GM19463 (cell line): Measurements from ENCODE around the gene ADORA1.

Experiments
- ATAC-seq: cut with Tn5 transposase; IDR thresholded peaks from one replicate; pipeline ENCODE4 v1.9.1; 2021; ENCODE audit warnings: mild to moderate bottlenecking, moderate library complexity; ENCODE audit not compliant: unreplicated experiment

ADORA1 gene

DNA sequence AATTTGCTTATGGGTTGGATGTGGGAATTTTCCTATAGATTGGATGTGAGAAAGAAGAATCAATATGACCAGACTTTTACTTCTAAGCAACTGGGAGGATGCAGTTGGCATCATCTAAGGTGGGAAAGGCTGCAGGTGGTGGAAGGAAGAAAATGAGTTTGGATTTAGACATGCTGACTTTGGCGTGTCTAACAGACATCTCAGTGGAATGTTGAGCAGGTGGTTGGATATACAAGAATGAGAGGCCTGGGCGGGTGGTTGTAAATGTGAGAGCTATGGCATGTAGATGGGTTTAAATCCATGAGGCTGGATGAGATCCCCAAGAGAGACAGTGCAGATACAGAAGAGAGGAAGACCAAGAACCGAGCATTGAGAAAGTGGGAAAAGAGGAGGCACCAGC, 10.5 kb downstream of the ADORA1 start:
- no peak for ATAC-seq

DNA sequence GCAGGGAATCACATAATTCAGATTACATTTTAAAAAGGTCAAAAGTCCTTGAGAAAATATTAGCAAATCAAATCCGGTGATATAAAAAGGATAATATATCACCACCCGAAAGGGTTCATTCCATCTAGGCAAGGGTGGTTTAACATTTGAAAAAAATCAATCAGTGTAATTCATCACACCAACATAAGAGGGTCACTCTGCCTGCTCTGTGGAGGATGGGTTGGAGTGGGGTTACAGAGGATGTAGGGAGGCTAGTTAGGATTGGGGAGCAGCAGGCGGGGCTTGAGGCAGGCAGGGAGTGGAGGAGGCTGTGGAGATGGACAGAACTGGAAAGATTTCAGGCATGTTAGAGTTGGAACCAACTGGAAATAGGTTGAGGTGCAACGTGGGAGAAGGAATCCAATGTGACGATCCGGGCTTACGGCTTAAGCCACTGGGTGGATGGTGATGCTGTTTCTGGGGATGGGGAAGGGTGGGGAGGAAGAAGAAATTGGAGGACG, 12.5 kb downstream of the ADORA1 start:
- no peak for ATAC-seq

DNA sequence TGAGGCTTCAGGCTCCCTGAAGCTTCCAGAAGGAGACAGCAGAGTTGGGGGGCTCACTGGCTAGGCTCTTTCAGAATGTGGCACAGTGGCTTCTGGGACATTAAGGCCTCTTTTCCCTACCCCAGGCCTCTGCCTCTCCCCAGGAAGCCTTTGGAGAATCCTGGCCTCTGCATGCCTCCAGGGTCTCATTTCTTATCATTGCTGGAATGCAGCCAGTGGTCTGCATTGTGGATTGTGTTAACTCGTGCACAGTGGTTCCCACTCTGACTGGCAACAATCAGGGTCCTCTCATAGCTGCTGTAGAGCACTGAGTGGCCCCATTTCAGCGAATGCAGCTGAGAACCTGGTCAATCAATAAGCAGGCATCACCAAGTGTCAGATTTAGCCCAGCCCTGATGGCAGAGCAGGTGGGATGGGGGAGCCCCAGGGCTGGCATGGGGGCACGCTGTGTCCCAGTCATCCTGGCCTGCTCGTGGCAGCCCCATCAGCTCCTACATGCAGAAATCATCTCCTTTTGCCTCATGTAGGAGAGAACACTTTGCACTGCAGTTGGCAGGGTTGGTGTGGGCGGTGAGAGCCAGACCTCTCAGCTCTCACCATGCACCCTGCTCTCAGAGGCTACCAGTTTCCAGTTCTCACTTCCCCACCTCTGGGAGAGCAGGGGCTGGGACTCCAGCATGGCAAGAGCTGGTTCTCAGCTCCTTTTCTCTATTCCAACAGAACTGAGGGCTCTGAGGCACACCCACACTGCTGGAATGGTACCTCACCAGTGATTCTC, 13.4 kb downstream of the ADORA1 start:
- ATAC-seq = no peak

DNA sequence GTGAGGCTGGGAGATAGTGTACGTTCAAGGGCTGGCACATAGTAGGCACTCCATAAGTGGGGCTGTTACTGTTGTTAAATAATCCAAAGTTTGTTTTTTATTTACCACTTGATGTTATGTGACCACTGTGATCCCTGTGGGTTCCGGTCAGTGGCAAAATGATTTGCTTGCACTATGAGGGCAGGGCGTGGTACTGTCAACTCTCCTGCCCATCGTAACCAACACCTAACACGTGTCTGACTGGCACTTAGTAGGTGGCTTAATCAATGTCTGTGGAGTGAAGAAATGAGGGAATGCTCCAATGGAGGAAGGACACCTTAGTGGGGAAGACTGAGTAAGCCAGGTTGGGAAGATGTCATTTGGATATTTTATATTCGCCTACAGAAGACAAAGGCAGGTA, 14.6 kb downstream of the ADORA1 start:
- no peak for ATAC-seq

DNA sequence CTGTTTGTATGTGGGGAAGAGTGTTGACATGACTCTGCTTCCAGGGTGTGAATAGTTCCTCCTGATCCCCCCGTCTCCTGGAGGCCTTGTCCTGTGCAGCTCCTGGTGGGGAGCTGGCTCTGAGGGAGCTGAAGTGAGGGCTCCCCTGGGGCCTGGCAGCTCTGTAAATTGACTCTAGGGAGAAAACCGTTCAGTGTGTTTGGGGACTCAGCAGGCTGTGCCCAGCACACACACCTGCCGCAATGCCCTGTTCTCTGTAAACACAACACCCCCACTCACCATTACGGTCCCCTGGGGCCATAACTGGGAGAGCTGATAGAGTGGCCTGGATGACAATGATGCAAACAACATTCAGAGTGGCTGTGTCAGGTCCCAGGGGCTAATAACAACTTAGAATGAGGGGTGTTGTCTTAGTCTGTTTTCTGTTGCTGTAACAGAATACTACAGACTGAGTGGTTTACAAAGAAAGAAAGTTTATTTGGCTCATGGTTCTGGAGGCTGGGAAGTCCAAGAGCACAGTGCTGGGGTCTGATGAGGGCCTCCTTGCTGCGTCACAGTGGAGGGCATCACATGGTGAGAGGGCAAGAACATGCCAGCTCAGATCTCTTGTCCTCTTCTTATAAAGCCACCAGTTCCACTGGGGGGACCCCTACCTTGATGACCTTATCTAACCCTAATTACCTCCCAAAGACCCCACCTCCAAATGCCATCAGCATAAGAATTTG, 15.3 kb downstream of the ADORA1 start:
- ATAC-seq = no peak

DNA sequence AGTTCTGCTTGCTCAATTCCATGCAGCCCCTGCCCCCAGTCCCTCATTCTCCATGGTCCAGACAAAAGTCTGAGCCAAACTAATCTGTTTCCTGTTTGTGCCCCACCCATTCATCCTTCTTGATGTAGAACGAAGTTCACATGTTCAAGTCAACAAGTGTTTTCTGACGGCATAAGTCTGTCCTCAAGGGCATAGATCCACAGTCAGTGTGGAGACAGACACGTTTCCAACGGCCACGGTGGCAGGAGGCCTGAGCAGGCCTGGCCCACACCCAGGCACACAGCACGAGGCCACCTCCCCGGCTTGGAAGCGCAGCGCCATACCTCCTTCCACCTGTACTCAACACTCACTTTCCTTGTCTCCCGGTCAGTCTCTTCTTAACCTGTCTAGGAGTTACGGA, 16.1 kb downstream of the ADORA1 start:
- no peak for ATAC-seq

DNA sequence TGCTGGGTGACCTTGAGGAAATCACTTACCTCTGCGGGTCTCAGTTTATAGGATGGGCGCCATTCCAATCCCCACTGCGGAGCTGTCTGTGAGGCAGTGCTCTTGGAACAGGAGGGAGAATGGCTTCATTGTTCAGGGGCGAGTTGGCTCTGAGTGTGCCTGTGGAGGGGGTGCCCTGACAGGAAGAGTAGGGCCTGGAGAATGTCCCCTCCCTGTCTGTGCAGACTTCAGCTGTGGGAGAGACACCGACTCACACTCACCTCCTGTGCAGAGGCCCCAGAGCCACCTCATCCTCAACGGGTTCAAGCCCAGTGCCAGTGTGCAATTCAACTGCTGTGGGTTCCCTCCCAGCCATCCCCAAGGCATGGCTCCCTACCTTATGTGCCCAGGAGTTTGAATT, 17.1 kb downstream of the ADORA1 start:
- no peak for ATAC-seq

DNA sequence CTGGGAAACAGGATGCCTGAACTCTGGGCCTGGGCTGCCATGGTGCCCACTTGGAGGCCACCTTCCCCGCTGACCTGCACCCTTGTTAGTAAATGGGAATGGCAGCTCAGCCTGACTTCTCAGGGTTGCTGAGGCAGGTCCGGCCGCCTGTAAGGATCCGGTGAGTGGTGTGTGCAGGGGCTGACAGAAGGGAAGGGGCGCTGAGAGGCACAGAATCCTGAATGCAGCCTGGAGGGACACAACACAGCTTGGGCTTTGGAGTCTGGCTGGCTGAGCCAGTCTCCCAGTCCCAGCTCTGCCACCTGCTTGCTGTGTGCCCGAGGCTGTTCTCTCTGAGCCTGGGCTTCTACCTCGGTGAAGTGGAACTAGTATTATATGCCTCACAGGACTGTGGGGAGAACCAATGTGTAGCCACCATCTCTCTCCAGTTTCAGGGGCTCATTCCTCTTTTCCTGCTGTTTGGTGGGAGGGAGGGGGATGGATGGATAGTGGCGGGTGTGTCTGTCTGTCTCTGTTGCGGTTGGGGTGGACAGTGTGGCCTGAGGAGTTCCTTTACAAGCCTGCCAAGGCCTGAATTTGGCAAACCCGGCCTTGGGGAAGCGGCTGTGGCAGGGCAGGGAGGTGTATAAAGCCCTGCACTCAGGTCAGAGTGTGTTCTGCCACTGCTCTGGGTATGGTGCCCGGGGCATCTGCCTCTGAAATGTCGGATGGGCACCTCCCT, 18.0 kb downstream of the ADORA1 start:
- ATAC-seq = no peak

DNA sequence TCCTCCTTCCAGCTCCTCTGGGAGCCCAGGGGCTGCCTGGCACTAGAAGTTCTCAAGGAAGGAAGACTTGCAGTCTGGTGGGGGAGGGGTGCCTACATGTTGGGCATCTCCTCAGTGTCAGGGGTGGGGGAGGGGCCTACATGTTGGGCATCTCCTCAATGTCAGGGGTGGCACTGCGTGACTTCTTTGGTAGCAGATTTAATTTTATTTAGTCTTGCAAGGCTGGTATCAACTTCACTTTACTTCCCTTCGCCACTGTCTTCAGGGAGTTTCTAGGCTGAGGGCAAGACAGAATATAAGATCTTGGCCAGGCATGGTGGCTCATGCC, 18.5 kb downstream of the ADORA1 start:
- ATAC-seq = no peak

DNA sequence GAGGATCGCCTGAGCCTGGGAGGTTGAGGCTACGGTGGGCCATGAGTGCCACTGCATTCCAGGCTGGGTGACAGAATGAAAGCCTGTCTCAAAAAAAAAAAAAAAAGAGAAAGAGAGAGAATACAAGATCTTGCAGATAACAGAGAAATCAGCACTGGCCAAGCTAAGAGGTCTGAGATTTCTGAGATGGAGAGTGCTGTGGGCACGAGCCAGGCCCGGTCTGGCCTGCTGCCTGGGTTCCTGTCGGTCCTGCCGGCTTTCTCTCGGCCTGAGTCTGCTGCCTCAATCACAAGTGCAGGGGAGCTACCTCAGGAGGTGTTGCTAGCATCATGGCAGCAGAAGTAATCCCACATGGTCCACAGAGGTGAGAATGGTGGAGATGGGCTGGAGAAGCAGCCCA, 19.0 kb downstream of the ADORA1 start:
- ATAC-seq = no peak

DNA sequence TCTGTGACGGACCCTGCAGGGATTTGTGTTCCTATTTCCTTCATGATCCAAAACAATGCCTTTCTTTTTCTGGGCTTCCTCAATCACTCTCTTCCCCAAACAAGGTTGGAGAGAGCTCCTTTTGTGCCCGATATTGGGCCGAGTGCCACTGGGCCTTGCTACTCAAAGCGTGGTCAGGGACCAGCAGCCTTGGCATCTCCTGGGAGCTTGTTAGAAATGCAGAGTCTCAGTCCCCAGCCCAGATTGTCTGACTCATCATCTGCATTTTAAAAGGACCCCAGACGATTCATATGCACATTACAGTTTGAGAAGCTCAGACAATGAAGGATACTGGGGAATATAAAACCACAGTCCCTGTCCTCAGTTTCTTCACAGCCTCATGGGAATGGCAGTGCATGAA, 19.9 kb downstream of the ADORA1 start:
- no peak for ATAC-seq

DNA sequence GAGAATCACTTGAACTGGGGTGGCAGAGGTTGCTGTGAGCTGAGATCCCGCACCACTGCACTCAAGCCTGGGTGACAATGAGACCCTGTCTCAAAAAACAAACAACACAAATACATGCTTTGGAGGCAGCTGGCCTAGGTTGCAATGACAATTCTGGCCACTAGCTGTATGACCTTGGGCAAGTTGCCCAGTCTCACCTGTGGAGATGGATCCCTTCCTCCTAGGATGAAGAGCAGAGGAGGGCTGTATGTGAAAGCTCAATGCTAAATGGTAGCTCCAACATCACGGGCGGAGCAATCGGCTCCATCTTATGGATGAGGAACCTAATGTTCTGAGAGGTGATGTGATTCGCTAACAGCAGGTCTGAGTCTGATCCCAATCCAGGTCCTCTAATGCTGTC, 20.6 kb downstream of the ADORA1 start:
- ATAC-seq = no peak

DNA sequence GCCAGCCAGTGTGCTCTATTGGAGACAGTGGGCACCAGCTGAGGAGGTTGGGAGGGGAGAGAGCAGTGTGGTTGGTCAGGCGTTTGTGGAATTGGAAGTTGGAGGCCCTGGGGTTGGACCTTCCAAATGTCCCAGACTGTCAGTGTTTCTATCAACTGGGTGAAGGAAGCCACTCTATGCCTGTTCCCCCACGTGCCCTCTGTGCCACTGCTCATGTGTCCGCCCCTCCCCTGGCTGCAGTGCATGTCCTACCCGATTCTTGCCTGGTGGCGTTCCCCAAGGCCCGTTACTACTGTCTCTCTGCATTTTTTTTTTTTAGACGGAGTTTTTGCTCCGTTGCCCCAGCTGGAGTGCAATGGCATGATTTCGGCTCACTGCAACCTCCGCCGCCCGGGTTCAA, 21.1 kb downstream of the ADORA1 start:
- no peak for ATAC-seq

DNA sequence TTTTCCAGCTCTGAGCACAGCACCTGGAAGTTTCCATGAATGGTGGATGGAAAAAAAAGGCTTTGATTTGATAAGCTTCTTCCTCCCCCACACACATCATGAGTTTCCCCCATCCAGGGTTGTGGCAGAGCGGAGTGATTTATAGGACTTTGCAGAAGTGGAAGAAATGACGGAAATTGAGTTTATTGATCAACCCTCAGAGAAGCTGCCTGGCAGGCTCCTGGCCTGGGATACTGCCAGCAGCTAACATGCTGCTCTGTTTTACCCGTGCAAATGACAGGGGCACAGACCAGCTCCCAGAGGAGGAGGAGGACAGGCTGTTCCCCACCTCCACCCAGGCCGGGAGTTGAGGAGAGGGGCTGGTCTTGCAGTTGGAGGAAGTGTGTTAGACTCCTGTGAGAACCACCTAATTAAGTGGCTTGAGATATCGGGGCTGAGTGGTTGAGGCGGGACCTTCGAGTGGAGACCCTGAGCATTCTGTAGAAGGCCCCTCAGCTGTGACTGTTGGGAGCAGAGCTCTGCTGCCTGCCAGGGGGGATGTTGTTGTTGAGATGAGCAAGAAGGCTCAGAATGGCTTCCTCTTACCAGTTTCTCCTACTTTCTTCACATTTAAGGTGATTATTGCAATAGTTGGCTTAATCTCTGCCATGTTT, 21.8 kb downstream of the ADORA1 start:
- ATAC-seq = no peak

DNA sequence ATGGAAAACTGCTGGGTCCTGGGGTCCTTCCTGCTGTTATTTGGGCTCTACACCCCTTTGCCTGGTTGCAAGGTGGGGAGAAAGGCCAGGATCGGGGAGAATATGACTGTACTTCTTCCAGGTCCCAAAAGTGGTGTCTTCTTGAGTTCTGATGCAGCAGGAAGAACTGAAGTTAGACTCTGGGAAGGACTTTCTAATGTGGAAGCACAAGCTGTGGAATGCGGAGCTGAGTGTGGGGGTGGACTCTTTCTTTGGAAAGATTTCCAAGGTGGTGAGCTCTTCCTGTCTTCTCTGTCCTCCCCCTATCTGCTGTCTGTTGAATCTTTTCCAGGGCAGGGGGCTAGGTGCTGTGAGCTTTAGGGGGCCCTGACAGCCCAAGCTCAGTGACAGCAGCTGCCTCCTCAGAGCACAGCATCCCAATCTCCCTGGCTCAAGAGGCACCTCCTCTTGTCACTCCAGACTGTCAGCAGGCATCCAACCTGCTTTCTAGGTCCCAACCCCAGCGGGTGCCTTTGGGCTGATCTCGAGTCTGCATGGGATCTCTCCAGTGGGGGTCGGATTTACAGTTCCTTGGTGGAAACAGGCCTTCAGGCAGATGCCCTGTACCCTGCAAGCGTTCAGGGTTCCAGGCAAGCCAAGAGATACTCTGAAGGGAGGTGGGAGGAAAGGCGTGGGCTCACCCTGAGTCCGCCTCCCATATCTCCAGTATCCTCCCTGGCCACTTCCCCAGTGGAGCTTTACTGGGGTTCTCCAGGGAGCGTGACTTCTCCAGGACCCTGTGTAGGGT, 23.2 kb downstream of the ADORA1 start:
- ATAC-seq = no peak

DNA sequence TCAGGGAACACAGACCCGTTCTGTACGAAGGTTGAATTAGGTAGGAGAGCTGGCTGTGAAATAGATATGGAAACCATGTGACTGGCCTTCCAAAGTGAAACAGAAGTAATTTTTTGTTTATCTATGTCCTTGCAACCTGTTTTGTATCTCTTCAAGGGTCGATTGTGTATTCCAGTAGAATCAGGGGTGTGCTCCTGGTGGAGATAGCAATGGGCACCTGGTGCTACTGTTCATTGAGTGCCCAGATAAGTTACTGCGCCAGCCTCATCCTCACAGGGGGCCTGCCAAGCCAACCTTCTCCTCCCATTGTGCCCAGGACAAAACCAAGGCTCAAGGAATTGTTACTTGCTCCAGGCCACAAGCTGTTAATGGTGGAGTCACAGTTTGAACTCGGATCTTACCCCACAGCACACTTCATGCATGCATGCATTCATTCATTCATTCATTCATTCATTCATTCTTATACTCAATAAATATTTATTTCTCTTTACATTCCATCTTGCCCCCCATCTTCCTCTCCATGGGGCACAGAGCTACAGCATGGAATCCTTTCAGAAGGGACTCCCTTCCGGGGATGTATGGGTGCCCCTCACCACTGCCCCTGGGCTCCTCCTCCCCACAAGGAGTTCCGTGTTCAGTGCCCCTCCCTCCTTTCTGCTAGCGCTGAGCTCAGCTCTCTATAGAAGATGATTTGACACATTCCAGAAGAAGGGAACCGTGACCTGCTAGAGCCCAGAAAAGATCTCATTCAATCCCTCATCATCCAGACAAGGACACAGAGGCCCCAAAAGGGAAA, 24.0 kb downstream of the ADORA1 start:
- no peak for ATAC-seq

DNA sequence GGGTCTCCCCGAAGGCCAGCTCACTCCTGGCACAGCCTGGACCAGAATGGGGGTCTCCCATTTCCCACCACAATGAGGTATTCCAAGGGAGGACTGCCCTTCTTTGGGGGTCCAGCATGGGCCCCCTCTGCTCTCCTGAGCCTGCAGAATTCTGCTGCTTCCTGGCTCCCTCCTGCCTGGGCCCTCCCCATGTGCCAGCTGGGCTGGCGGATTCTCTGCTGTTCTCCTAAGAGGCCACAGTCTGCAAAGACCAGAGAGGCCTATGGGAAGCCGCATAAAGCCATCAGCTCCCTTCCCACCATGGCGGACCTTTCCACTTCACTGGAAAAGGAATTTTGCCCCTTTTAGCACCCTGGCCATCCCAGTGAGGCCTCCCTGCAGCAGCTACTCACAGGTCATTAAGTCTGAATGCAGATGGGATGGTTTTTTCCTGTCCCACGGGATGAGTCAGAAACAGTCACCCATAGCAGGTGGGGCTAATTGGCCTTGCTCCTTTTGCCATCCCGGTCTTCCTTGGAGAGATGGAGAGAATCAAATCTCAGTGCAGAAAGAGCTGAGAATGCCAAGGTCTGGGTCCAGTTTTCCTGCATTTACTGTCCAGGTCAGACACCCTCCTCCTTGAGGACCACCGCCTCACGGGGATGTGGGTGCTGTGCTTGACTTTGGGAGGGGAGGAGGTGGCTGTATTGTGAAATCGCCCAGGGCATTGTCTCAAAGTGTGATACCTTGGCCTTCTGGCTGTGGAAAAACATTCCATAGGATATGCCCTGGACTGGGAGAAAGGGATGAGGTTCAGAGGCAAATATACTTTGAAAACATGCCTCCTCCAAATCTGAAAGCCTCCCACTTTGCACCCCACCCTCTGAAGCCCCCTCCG, 24.9 kb downstream of the ADORA1 start:
- no peak for ATAC-seq

DNA sequence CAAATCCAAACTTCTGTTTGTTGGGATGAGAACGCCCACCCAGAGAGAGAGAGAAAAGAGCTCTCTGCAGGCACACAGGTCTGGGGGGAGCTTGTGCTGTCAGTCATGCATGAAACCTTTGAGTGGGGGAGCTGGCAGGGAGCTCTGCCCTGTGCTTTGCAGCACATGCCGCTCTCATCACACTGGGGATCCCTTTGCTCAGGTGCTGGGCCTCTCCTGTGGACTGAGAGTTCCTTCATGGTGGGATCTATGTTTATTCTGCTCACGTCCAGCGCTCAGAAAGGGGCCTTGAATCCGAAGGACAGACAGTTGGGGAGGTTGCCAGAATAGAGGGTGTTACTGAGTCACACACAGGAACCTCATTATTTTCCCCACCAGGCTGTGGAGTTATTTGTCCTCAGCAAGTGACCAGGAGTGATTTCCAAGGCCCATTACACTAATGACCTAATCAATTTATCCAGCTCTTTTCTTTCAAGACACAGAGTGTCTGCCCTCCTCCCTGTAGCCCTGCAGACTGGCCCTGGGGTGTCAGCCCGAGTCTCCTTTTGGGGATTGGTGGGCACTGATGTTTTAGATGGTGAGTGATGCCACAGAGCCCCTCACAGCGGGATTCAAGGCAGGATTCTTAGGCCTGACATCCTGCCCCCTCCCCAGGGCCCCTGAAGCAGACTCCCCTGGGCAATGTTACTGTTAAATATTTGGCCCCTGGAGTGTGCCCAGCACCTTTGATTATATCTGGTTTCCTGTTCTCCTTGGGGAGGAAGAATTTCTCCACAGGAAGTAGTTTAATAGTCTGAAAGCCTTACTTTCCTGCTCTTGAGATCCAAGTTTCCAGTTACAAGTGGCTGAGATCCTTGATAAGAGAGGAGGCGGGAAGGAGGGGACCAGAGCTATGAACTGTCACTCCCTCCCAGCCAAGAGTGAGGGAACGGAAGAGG, 25.8 kb downstream of the ADORA1 start:
- ATAC-seq = no peak
